GM12878 (cell line): Measurements from ENCODE around the gene ABCC3. TPM values are rescaled to one million over a fixed set of nuclear protein-coding genes. Genes with fewer than 3 reads are reported as not detected.

Experiments
- ATAC-seq: fragments of 200-7000 bp; cut with Tn5 transposase; 3 replicates; pipeline ENCODE4 v1.9.1; 2020; ENCODE audit warnings: mild to moderate bottlenecking, moderate library complexity
- BruUV-seq: library from RNA; stranded (reverse); fragments of 400-500 nt; replicated peaks from 2 replicates; lab custom pipeline; 2021; lab: Mats Ljungman, UMichigan
- CTCF ChIA-PET: fragments of 300-600 bp; sonication (Branson Sonifier 250); formaldehyde crosslinking; extraction: SDS; loops from one replicate; lab custom pipeline; 2021; ENCODE audit warnings: inconsistent platforms; lab: Yijun Ruan, JAX
- POLR2A ChIA-PET: fragments of 350-600 bp; formaldehyde crosslinking; extraction: SDS; loops from one replicate; lab custom pipeline; 2021; ENCODE audit warnings: inconsistent platforms; lab: Charles Lee
- RAD21 ChIA-PET: fragments of 300-600 bp; sonication (Branson Sonifier 250); formaldehyde crosslinking; loops from one replicate; lab custom pipeline; 2023; ENCODE audit warnings: antibody characterized with exemption; ENCODE audit not compliant: unreplicated experiment; lab: Charles Lee
- SMC1A ChIA-PET: fragments of 300-600 bp; sonication (Branson Sonifier 250); formaldehyde crosslinking; loops from one replicate; lab custom pipeline; 2023; ENCODE audit not compliant: unreplicated experiment, uncharacterized antibody; lab: Charles Lee
- DNase-seq: peaks from one replicate; pipeline ENCODE4 v3.0.0-alpha.2; 2011; ENCODE audit warnings: low read depth, low spot score
- FAIRE-seq: peaks from 3 replicates; lab custom pipeline; 2011; peaks lifted over from hg19 to GRCh38; lab: Jason Lieb, UNC
- H2AFZ ChIP-seq: 2 replicates; pipeline ENCODE4 v1.6.0; 2011; ENCODE audit warnings: low read depth, low read length, control low read depth; ENCODE audit not compliant: control insufficient read depth
- H3K27ac ChIP-seq: 2 replicates; pipeline ENCODE4 v1.5.1; 2011; ENCODE audit warnings: control low read depth; ENCODE audit not compliant: control insufficient read depth, insufficient read depth
- H3K27me3 ChIP-seq, 2 experiments: replicated peaks in 1 of 2; 2 replicates each; pipeline versions ENCODE4 v1.6.0 to v1.6.1; 2011; ENCODE audit warnings: low read length in 1 of 2; ENCODE audit not compliant: control insufficient read depth in 2 of 2, insufficient read depth in 2 of 2
- H3K36me3 ChIP-seq, 2 experiments: 2 replicates each; pipeline ENCODE4 v1.5.1; 2011; ENCODE audit warnings: low read length in 1 of 2; ENCODE audit not compliant: control insufficient read depth in 2 of 2, insufficient read depth in 2 of 2
- H3K4me1 ChIP-seq: 2 replicates; pipeline ENCODE4 v1.6.1; 2011; ENCODE audit warnings: mild to moderate bottlenecking, low read length, moderate library complexity, mixed read lengths; ENCODE audit not compliant: control insufficient read depth, insufficient read depth
- H3K4me2 ChIP-seq: 2 replicates; pipeline ENCODE4 v1.6.0; 2011; ENCODE audit warnings: control low read depth; ENCODE audit not compliant: control insufficient read depth, insufficient read depth
- H3K4me3 ChIP-seq: fragments of 200-600 bp; sonication (generic); 2 replicates; pipeline ENCODE4 v1.5.1; 2016
- H3K79me2 ChIP-seq: 2 replicates; pipeline ENCODE4 v1.6.0; 2011; ENCODE audit warnings: low read length; ENCODE audit not compliant: control insufficient read depth, insufficient read depth
- H3K9ac ChIP-seq: 2 replicates; pipeline ENCODE4 v1.8.0; 2011; ENCODE audit warnings: low read length, control low read depth, mixed read lengths; ENCODE audit not compliant: control insufficient read depth, insufficient read depth
- H3K9me3 ChIP-seq: replicated peaks from 3 replicates; pipeline ENCODE4 v1.5.1; 2011; ENCODE audit warnings: mild to moderate bottlenecking, low read length; ENCODE audit not compliant: control insufficient read depth, insufficient read depth
- H4K20me1 ChIP-seq: 2 replicates; pipeline ENCODE4 v1.6.0; 2011; ENCODE audit not compliant: control insufficient read depth, insufficient read depth
- BCLAF1 ChIP-seq: fragments of 450-650 bp; IDR thresholded peaks from 2 replicates; pipeline ENCODE4 v1.6.1; 2017; ENCODE audit warnings: antibody characterized with exemption, mild to moderate bottlenecking, moderate library complexity
- CUX1 ChIP-seq: IDR thresholded peaks from 2 replicates; pipeline ENCODE4 v1.6.1; 2012; ENCODE audit warnings: improper control_type of control experiment, low read depth, low read length; ENCODE audit not compliant: insufficient replicate concordance
- FOXM1 ChIP-seq: IDR thresholded peaks from 2 replicates; pipeline ENCODE4 v1.6.1; 2012; ENCODE audit warnings: low read depth, mild to moderate bottlenecking, inconsistent platforms, low read length, moderate library complexity
- NR2C1 ChIP-seq: fragments of 450-650 bp; IDR thresholded peaks from 2 replicates; pipeline ENCODE4 v1.6.1; 2017; ENCODE audit warnings: antibody characterized with exemption, mild to moderate bottlenecking, moderate library complexity
- RAD51 ChIP-seq: fragments of 450-650 bp; IDR thresholded peaks from 2 replicates; pipeline ENCODE4 v1.6.1; 2016; ENCODE audit warnings: moderate library complexity, mild to moderate bottlenecking, inconsistent platforms
- RUNX3 ChIP-seq: IDR thresholded peaks from 2 replicates; pipeline ENCODE4 v1.6.1; 2012; ENCODE audit warnings: low read length, inconsistent platforms
- ZNF687 ChIP-seq: fragments of 450-650 bp; IDR thresholded peaks from 2 replicates; pipeline ENCODE4 v1.6.1; 2017; ENCODE audit warnings: mild to moderate bottlenecking, moderate library complexity
- ZZZ3 ChIP-seq: IDR thresholded peaks from 2 replicates; pipeline ENCODE4 v1.6.1; 2011; ENCODE audit warnings: low read depth; ENCODE audit not compliant: control insufficient read depth, insufficient read length
- WGBS: methylation state at CpG from one replicate; pipeline ENCODE4 v1.1.6; 2016; ENCODE audit warnings: low lambda C conversion rate; ENCODE audit not compliant: insufficient replicate concordance, insufficient coverage; ENCODE audit errors: missing lambda C conversion rate; 5-methylcytosine and 5-hydroxymethylcytosine counted together
- in situ Hi-C: fragments of 300-500 bp; cut with MboI; formaldehyde crosslinking; loops from 9 replicates; pipeline ENCODE4 v1.14.3; 2018; ENCODE audit warnings: mixed read lengths
- intact Hi-C: fragments of 100-400 bp; cut with micrococcal nuclease; formaldehyde crosslinking; loops from one replicate; pipeline ENCODE4 v1.14.2; 2022; ENCODE audit not compliant: unreplicated experiment
- polyA plus RNA-seq, 11 experiments: library from polyadenylated mRNA; depleted of rRNA in 4 of 11; unstranded in 6 of 11; stranded (reverse) in 5 of 11; fragments of >200 nt; fragmentation: Nextera tagmentation in 4 of 11; fragmentation: Illumina TruSeq in 1 of 11; extraction: Ambion mirVana in 4 of 11; extraction: Trizol in 1 of 11; gene quantifications; 1 replicate in 1 of 11; 2 replicates in 10 of 11; pipeline versions ENCODE4 v1.2.1 to v1.2.3, GENCODE V29; 2011 to 2016; ENCODE audit warnings: inconsistent platforms in 2 of 11, missing spikeins in 2 of 11, low read depth in 1 of 11
- total RNA-seq, 4 experiments: library from RNA; depleted of rRNA in 3 of 4; stranded (reverse); fragments of >200 nt in 3 of 4; fragmentation: Illumina TruSeq in 1 of 4; extraction: Trizol in 1 of 4; gene quantifications; 2 replicates each; pipeline versions ENCODE4 v1.2.1 to v1.2.3, GENCODE V29; 2013 to 2021
- TF ChIP-seq, protein P1 (sequence below): fragments of 450-650 bp; IDR thresholded peaks from 2 replicates; pipeline ENCODE4 v1.6.1; 2017; ENCODE audit warnings: low read depth, mild to moderate bottlenecking, moderate library complexity

Gene ABCC3
- total and polyA plus RNA-seq, 10 of the 15 experiments (the other 5 are each of a cell fraction or from before 2014, with no cell fraction given) = 0.21 to 2.3 (median 0.71) TPM; not detected in 6

GRCh38 chr17:50587571-50587970 is 47.1 kb upstream of the ABCC3 start:
- intact Hi-C loops = no loop called here
- Histone ChIP-seq H4K20me1 (no peaks in the 10 kb centered on the region), H3K36me3 (no peaks in the 10 kb centered on the region), H3K79me2 (no peaks in the 10 kb centered on the region), H3K9me3 (no peaks in the 10 kb centered on the region), H3K4me2 (no peak overlapping the region), H2AFZ (no peak overlapping the region), H3K27ac (no peak overlapping the region), H3K9ac (no peak overlapping the region), H3K27me3 (peaks cover 2 to 4% of the 10 kb centered on the region in 2 experiments; a peak in 2 of 4 replicates), H3K4me1 (no peaks in the 10 kb centered on the region), H3K4me3 (no peak overlapping the region)
- in situ Hi-C loops = no loop called here
- no TSS peak for BruUV-seq
- 36% methylated on average over 9 of the region's 9 CpGs for WGBS
- ChIA-PET POLR2A (interaction anchor here (0.6 kb wide), 1 partner anchor 187 kb away, joined by 3 read pairs; no protein-coding TSS in a partner anchor), CTCF (interaction anchor here (1.5 kb wide), 1 partner anchor 45 kb away, joined by 3 read pairs; no protein-coding TSS in a partner anchor), SMC1A (interaction anchor here (0.6 kb wide), 1 partner anchor 31 kb away, joined by 3 read pairs; no protein-coding TSS in a partner anchor), RAD21 (no interaction called here)
- DNase-seq (no peak), ATAC-seq (no peak), FAIRE-seq (no peak)
- TF ChIP-seq FOXM1 (no peak), ZZZ3 (no peak), RAD51 (no peak), ZNF687 (no peak), RUNX3 (no peak), CUX1 (no peak), BCLAF1 (no peak), NR2C1 (no peak)
- TF ChIP-seq, protein P1, sequence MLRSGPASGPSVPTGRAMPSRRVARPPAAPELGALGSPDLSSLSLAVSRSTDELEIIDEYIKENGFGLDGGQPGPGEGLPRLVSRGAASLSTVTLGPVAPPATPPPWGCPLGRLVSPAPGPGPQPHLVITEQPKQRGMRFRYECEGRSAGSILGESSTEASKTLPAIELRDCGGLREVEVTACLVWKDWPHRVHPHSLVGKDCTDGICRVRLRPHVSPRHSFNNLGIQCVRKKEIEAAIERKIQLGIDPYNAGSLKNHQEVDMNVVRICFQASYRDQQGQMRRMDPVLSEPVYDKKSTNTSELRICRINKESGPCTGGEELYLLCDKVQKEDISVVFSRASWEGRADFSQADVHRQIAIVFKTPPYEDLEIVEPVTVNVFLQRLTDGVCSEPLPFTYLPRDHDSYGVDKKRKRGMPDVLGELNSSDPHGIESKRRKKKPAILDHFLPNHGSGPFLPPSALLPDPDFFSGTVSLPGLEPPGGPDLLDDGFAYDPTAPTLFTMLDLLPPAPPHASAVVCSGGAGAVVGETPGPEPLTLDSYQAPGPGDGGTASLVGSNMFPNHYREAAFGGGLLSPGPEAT = no peak
